ENCODE measurements around the gene TTC39B.
A peak's percentile ranks its signal among the peaks of the same experiment; 100 is the strongest.
"Not testable (repeated sequence)": the region's sequence is repeated elsewhere in the genome, so short reads cannot be mapped to it uniquely, and the experiment has no call there.

The TTC39B gene

GRCh38 chr9:15329539-15330109 lies 22.6 kb upstream of the TTC39B start:
- TF ChIP-seq CTCF (IDR thresholded peaks at IDR 0.05; ENCODE audit: unreplicated experiment in 3 of 3): no peak
- Mint-ChIP-seq H3K4me3 (no peak overlapping the region), H3K36me3 (ENCODE audit: low read depth) (no peaks in the 10 kb centered on the region), H3K4me1 (no peaks in the 10 kb centered on the region), H3K27ac (no peak overlapping the region), H3K9me3 (peaks cover 18% of the 10 kb centered on the region), H3K27me3 (ENCODE audit: low read depth) (no peaks in the 10 kb centered on the region)

- no peaks in the 10 kb centered on the region for H3K4me1 Mint-ChIP-seq
- H3K36me3 Mint-ChIP-seq (ENCODE audit: low read depth): no peaks in the 10 kb centered on the region
- H3K27me3 Mint-ChIP-seq (ENCODE audit: low read depth): no peaks in the 10 kb centered on the region
- no peak overlapping the region for H3K4me3 Mint-ChIP-seq
- no peak overlapping the region for H3K27ac Mint-ChIP-seq
- H3K9me3 Mint-ChIP-seq: peaks cover 25% of the 10 kb centered on the region
- no peak for TF ChIP-seq CTCF (IDR thresholded peaks at IDR 0.05; ENCODE audit: unreplicated experiment in 3 of 3)
Measured at GRCh38 chr9:15328946-15329345, 21.9 kb upstream of the TTC39B start.

DNA sequence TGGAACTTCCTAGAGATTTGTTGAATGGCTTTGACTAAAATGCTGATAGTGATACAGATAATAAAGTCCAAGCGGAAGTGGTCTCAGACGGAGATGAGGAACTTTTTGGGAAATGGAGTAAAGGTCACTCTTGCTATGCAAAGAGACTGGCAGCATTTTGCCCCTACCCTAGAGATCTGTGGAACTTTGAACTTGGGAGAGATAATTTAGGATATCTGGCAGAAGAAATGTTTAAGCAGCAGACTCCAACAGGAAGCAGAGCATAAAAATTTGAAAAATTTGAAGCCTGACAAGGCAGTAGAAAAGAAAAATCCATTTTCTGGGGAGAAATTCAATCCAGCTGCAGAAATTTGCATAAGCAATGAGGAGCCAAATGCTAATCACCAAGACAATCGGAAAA lies 15.7 kb upstream of the TTC39B start:
- not testable (repeated sequence) for H3K36me3 Mint-ChIP-seq (ENCODE audit: low read depth); H3K4me3 Mint-ChIP-seq; H3K27ac Mint-ChIP-seq; H3K4me1 Mint-ChIP-seq; H3K27me3 Mint-ChIP-seq (ENCODE audit: low read depth)
- H3K9me3 Mint-ChIP-seq: peaks cover 34% of the 10 kb centered on the region

- H3K9me3 Mint-ChIP-seq: peaks cover 26% of the 10 kb centered on the region
- not testable (repeated sequence) for H3K36me3 Mint-ChIP-seq (ENCODE audit: low read depth); H3K27me3 Mint-ChIP-seq (ENCODE audit: low read depth); H3K4me3 Mint-ChIP-seq; H3K4me1 Mint-ChIP-seq; H3K27ac Mint-ChIP-seq
Measured at GRCh38 chr9:15319661-15320060, 12.6 kb upstream of the TTC39B start.

GRCh38 chr9:15317836-15318235 lies 10.8 kb upstream of the TTC39B start:
- H3K4me3 Mint-ChIP-seq: no peak overlapping the region
- no peak overlapping the region for H3K27ac Mint-ChIP-seq
- no peaks in the 10 kb centered on the region for H3K4me1 Mint-ChIP-seq
- no peak for TF ChIP-seq CTCF (IDR thresholded peaks at IDR 0.05; ENCODE audit: unreplicated experiment in 3 of 3)
- H3K36me3 Mint-ChIP-seq (ENCODE audit: low read depth): peaks cover 6% of the 10 kb centered on the region
- peaks cover 18% of the 10 kb centered on the region for H3K9me3 Mint-ChIP-seq
- H3K27me3 Mint-ChIP-seq (ENCODE audit: low read depth): no peaks in the 10 kb centered on the region

DNA sequence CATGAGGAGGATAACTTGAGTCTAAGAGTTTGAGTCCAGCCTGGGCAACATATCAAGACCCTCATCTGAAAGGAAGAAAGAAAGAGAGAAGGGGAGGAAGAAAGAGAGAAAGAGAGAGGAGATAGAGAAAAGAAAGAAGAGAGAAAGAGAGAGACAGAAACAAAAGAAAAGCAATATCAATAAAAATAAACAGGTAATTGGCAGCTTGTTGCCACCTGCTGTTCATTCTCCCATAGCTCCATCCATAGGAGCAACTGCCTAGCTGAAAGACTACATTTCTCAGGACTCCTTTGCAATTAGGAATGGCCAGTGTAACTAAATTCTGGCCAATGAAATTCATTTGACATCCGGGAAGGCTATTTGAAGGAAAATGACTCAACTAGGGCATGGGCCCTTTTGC lies 4.6 kb upstream of the TTC39B start:
- no peaks in the 10 kb centered on the region for H3K36me3 Mint-ChIP-seq (ENCODE audit: low read depth)
- H3K27ac Mint-ChIP-seq: no peak overlapping the region
- H3K4me1 Mint-ChIP-seq: peaks cover 5% of the 10 kb centered on the region
- no peak overlapping the region for H3K4me3 Mint-ChIP-seq
- TF ChIP-seq CTCF (IDR thresholded peaks at IDR 0.05; ENCODE audit: unreplicated experiment in 3 of 3): no peak
- H3K27me3 Mint-ChIP-seq (ENCODE audit: low read depth): no peaks in the 10 kb centered on the region
- peaks cover 5% of the 10 kb centered on the region for H3K9me3 Mint-ChIP-seq

DNA sequence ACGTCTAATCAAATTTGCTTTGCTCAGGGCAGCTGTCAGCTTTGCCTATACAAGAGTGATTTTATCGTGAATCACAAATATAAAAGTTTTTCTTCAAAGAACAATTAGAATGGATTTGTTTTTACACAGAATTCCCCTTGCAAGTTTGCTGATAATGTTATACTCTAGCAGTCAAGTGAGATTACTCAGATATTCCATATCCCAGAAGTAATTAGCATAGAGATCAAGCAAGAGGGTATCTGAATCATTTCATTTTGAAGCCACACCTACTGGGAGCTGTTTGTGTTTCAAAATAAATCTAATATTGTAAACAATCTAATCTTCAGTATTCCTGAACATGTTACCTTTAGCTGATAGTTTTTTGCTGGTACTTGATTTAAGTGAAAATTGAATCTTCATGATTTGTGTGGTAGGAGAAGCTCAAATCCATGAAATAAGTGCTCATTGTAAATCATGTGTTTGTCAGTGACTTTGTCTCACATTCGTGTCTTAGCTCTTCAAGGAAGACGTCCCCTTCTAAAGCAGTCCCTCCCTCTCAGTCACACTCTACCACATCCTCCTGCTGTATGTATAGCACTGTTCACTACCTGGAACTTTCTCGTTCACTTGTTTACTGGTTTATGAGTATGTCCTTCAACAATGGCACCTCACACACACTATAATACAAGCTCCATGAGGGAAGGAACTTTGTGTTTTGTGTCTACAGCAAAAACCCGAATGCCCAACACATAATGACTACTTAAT lies 3.3 kb upstream of the TTC39B start:
- TF ChIP-seq CTCF (IDR thresholded peaks at IDR 0.05; ENCODE audit: unreplicated experiment in 3 of 3): no peak
- H3K9me3 Mint-ChIP-seq: peaks cover 5% of the 10 kb centered on the region

More for the DNA sequence above, 3.3 kb upstream of the TTC39B start:
- Mint-ChIP-seq H3K27me3 (ENCODE audit: low read depth) (no peaks in the 10 kb centered on the region), H3K4me1 (peaks cover 14% of the 10 kb centered on the region), H3K27ac (no peak overlapping the region), H3K36me3 (ENCODE audit: low read depth) (no peaks in the 10 kb centered on the region), H3K4me3 (peak overlapping the region in 1 of 3 experiments; percentile 1)

Data from nephron (organoid).